ENCODE measurements around the gene MAT1A. TPM values are rescaled to one million over a fixed set of nuclear protein-coding genes. Genes with fewer than 3 reads are reported as not detected.

Gene MAT1A
- total RNA-seq, 1 experiment from 2014 or later, result not detected

GRCh38 chr10:80277567-80278250 is 11.7 kb downstream of the MAT1A start:
- Histone ChIP-seq H3K27me3 (replicated peaks) (no peaks in the 10 kb centered on the region), H3K4me3 (no peak overlapping the region), H3K36me3 (no peaks in the 10 kb centered on the region), H3K27ac (no peak overlapping the region), H3K9me3 (replicated peaks) (no peaks in the 10 kb centered on the region), H3K4me1 (replicated peaks) (no peaks in the 10 kb centered on the region)
- no peak for DNase-seq (ENCODE audit: low read depth in 1 of 2, low spot score in 2 of 2)

DNA sequence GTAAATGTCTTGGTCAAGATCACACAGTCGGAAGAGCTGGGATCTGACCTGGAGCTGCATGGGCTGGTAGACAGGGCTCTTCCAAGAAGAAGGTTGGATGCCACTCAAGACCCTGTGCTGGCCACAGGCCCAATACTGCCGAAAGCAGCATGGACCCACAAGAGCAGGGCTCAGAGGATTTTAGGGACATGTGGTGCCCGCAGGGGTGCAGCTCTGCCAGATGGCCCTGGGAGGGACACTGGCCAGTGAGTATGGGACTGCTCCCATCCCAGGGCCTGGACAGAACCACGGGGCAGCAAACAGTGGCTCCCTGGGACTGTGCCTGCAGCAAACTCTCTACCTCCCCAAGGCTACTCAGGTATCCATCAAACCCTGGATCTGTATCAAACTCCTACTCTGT is 12.4 kb downstream of the MAT1A start:
- DNase-seq (ENCODE audit: low read depth in 1 of 2, low spot score in 2 of 2), result no peak
- no peaks in the 10 kb centered on the region for H3K36me3 ChIP-seq

DNA sequence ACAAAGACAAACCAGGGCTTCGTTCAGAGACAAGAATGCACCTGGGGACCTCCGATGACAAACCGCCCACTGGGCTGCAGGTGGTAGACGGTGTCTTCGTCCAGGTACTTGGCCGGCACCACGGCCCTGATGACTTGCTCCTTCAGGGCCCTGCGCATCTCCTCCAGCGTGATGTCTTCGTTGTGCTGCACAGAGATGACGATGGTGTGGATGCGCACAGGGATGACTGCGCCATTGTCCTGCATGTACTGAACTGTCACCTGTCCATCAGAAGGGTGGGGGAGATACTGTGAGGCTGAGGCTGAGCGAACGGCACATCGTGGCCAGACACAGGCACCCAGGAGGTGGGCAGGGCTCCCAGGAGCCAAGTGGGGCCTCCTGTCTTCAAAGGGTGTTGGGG is 13.1 kb downstream of the MAT1A start:
- no peaks in the 10 kb centered on the region for H3K9me3 ChIP-seq (replicated peaks)
- no peak overlapping the region for H3K4me3 ChIP-seq
- no peak for DNase-seq (ENCODE audit: low read depth in 1 of 2, low spot score in 2 of 2)
- no peak overlapping the region for H3K27ac ChIP-seq
- no peaks in the 10 kb centered on the region for H3K27me3 ChIP-seq (replicated peaks)
- no peaks in the 10 kb centered on the region for H3K36me3 ChIP-seq
- H3K4me1 ChIP-seq (replicated peaks), result no peaks in the 10 kb centered on the region

More for the DNA sequence above, 12.4 kb downstream of the MAT1A start:
- H3K4me3 ChIP-seq, result no peak overlapping the region
- no peak overlapping the region for H3K27ac ChIP-seq
- no peaks in the 10 kb centered on the region for H3K27me3 ChIP-seq (replicated peaks)
- H3K9me3 ChIP-seq (replicated peaks), result no peaks in the 10 kb centered on the region
- no peaks in the 10 kb centered on the region for H3K4me1 ChIP-seq (replicated peaks)

DNA sequence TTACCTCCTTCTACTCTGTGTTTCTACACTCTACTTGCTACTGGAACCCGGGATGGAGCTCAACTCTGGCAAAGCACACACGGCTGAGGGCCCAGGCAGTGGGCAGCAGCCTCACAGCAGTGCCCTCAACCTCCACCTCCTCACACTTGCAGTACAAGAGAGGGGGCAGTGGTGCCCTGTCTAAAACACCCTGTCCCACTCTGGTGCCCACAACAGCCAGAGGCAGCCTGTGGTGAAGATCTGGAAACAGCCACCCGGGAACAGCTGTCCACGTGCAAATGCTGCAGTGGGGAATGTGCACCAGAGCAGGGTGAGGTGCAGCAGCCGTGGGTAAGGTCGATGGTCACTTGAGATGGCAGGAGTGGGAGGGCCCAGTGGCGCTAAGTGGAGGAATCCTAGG is 13.7 kb downstream of the MAT1A start:
- no peaks in the 10 kb centered on the region for H3K4me1 ChIP-seq (replicated peaks)
- H3K4me3 ChIP-seq, result no peak overlapping the region
- no peak overlapping the region for H3K27ac ChIP-seq
- no peak for DNase-seq (ENCODE audit: low read depth in 1 of 2, low spot score in 2 of 2)
- H3K36me3 ChIP-seq, result no peaks in the 10 kb centered on the region
- no peaks in the 10 kb centered on the region for H3K27me3 ChIP-seq (replicated peaks)
- H3K9me3 ChIP-seq (replicated peaks), result no peaks in the 10 kb centered on the region

- Histone ChIP-seq H3K4me3 (no peak overlapping the region), H3K4me1 (replicated peaks) (no peaks in the 10 kb centered on the region), H3K27me3 (replicated peaks) (no peaks in the 10 kb centered on the region), H3K27ac (no peak overlapping the region), H3K36me3 (no peaks in the 10 kb centered on the region), H3K9me3 (replicated peaks) (no peaks in the 10 kb centered on the region)
- DNase-seq (ENCODE audit: low read depth in 1 of 2, low spot score in 2 of 2), result no peak
Measured at GRCh38 chr10:80275135-80275498, 14.3 kb downstream of the MAT1A start.

DNA sequence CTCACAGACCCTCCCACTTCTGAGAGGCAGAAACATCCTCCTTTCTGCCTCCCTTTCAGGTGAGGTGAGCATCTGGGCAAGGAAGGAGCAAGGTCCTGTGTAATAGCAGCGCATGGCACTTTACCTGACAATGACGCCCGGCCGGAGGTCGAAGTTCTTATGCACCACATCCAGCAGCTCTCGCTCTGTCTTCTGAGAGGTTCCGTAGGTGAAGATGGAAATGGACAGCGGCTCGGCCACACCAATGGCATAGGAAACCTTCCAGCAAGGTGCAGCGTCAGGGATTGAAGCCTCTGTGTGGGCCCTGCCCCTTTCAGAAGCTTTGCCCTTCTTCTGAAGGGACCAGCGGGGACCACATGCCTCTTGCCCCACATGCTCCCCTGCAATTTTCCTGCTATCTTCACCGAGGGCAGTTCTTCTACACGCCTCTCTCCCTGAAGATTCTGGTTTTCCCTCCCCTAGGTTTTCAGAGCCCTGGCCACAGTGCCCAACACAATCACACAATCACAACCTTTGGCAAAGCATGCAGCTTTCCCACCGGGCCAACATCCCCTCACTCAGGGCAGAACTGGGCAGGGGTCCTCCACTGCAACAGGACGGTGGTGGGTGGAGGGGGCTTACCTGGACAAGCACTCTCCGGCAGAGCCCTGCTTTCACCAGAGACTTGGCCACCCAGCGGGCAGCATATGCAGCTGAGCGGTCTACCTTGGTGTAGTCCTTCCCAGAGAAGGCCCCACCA is 14.9 kb downstream of the MAT1A start:
- no peaks in the 10 kb centered on the region for H3K36me3 ChIP-seq
- no peaks in the 10 kb centered on the region for H3K27me3 ChIP-seq (replicated peaks)
- H3K4me1 ChIP-seq (replicated peaks), result no peaks in the 10 kb centered on the region
- H3K4me3 ChIP-seq, result no peak overlapping the region
- no peak overlapping the region for H3K27ac ChIP-seq
- no peak for DNase-seq (ENCODE audit: low read depth in 1 of 2, low spot score in 2 of 2)
- H3K9me3 ChIP-seq (replicated peaks), result no peaks in the 10 kb centered on the region

DNA sequence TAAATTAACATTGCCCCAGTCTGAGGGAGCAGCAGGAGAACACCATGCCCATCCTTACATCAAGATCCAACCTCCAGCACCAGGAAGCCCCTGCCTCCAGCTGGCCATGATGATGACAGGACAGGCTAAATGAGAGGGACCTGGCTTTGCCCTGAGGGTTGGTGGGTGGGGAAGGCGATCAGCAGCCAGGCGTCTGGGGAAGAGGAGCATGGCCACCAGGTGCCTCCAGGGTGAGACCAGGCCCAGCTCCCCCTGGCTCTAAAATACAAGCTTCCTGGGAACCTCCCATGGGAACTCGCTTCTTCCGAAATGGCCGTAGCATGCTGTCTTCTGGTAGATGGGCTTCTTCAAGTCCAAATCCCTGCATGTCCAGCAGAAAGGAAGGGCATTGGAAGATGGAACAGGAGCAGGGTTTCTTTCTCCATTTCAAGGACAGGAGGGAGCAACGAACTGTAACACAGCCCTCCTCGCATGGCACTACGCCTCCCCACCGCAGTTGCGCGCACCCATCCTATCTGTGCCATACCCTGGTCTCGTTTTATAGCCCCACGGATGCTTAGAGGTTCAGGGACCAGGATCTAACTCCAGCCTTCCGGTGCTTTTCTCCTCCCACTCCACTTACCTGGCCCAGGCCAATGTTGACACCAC is 15.8 kb downstream of the MAT1A start:
- H3K9me3 ChIP-seq (replicated peaks), result no peaks in the 10 kb centered on the region
- H3K27ac ChIP-seq, result no peak overlapping the region
- DNase-seq (ENCODE audit: low read depth in 1 of 2, low spot score in 2 of 2), result no peak

GRCh38 chr10:80272793-80273522 is 16.5 kb downstream of the MAT1A start:
- Histone ChIP-seq H3K9me3 (replicated peaks) (no peaks in the 10 kb centered on the region), H3K36me3 (no peaks in the 10 kb centered on the region), H3K27ac (no peak overlapping the region), H3K4me3 (no peak overlapping the region), H3K27me3 (replicated peaks) (no peaks in the 10 kb centered on the region), H3K4me1 (replicated peaks) (no peaks in the 10 kb centered on the region)
- DNase-seq (ENCODE audit: low read depth in 1 of 2, low spot score in 2 of 2), result no peak

More for the DNA sequence above, 15.8 kb downstream of the MAT1A start:
- Histone ChIP-seq H3K4me3 (no peak overlapping the region), H3K36me3 (no peaks in the 10 kb centered on the region), H3K27me3 (replicated peaks) (no peaks in the 10 kb centered on the region), H3K4me1 (replicated peaks) (no peaks in the 10 kb centered on the region)

GRCh38 chr10:80271416-80271815 is 18.0 kb downstream of the MAT1A start:
- H3K27ac ChIP-seq, result no peak overlapping the region
- DNase-seq (ENCODE audit: low read depth in 1 of 2, low spot score in 2 of 2), result no peak
- H3K4me1 ChIP-seq (replicated peaks), result no peaks in the 10 kb centered on the region
- H3K36me3 ChIP-seq, result no peaks in the 10 kb centered on the region
- H3K4me3 ChIP-seq, result no peak overlapping the region
- no peaks in the 10 kb centered on the region for H3K9me3 ChIP-seq (replicated peaks)
- no peaks in the 10 kb centered on the region for H3K27me3 ChIP-seq (replicated peaks)

- Histone ChIP-seq H3K27me3 (replicated peaks) (no peaks in the 10 kb centered on the region), H3K27ac (no peak overlapping the region), H3K9me3 (replicated peaks) (no peaks in the 10 kb centered on the region), H3K36me3 (no peaks in the 10 kb centered on the region), H3K4me3 (no peak overlapping the region), H3K4me1 (replicated peaks) (no peaks in the 10 kb centered on the region)
- DNase-seq (ENCODE audit: low read depth in 1 of 2, low spot score in 2 of 2), result no peak
Measured at GRCh38 chr10:80270887-80271286, 18.6 kb downstream of the MAT1A start.

DNA sequence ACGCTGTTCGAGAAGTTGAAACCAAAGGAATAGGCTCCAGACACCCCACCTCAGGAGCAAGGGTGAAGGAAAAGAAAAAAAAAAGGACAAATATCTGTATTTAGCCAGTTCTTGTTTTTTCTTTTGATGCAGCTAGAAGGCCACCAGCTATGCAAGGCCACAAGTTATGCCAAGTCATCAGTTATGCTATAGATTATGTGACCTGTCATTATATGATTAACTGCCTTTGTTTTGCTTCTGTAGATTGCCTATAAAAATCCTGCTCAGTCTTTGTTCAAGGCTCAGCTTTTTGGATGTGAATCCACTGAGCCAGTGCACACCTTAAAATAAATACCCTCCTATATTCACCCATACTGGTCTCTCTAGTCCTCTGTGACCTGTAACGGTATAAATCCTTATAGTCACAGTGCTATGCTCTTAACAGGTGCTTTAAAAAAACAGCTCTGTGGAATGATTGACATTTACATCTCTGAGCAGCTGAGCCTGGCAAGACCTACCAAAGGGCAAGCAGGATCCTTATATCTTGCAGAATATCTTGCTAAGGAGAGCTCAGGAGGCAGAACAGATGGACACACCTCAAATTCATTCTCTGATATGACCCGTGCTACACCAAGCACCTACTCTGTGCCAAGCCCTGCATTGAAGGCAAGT is 20.4 kb downstream of the MAT1A start:
- H3K4me1 ChIP-seq (replicated peaks), result no peaks in the 10 kb centered on the region
- no peaks in the 10 kb centered on the region for H3K27me3 ChIP-seq (replicated peaks)
- no peaks in the 10 kb centered on the region for H3K36me3 ChIP-seq
- no peak for DNase-seq (ENCODE audit: low read depth in 1 of 2, low spot score in 2 of 2)
- no peak overlapping the region for H3K27ac ChIP-seq
- no peak overlapping the region for H3K4me3 ChIP-seq
- H3K9me3 ChIP-seq (replicated peaks), result no peaks in the 10 kb centered on the region

DNA sequence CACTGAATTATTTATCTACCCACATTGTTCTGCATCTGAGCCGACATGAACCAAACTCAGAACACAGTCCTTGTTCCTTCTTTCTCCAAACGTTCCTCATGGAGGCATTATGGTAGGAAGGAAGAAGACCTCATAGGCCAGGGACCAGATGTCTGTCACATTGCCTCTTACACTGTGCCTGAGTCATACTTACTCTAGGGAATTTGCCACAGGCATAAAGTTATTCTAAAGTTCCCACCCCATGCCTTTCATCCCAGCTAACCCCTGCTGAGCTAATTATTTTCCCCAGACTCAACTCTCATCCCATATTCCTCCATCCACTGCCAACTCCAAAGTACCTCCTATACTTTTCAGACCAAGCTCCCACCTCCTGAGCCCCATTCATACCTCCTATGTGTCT is 21.2 kb downstream of the MAT1A start:
- Histone ChIP-seq H3K27me3 (replicated peaks) (no peaks in the 10 kb centered on the region), H3K27ac (no peak overlapping the region), H3K4me1 (replicated peaks) (no peaks in the 10 kb centered on the region), H3K36me3 (no peaks in the 10 kb centered on the region), H3K9me3 (replicated peaks) (no peaks in the 10 kb centered on the region), H3K4me3 (no peak overlapping the region)
- DNase-seq (ENCODE audit: low read depth in 1 of 2, low spot score in 2 of 2), result no peak

DNA sequence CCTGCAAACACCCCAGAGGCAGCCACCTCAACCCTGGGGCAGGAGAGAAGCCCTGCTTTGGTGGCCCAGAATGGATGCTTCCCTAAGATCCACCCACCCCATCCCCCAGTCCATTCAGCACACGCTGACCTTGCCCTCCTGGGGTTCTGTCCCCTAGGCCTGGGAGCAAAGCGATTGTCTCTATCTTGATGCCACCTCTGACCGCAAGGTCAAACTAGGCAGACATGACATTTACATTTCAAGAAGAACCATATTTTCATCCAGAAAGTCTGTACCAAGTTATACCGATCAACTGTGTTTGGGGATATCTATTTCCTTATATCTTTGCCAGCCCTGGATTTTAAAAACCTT is 23.0 kb downstream of the MAT1A start:
- peaks cover 3% of the 10 kb centered on the region; the same call in 1 of the 2 replicates for H3K27me3 ChIP-seq (replicated peaks)
- no peak overlapping the region for H3K4me3 ChIP-seq
- no peaks in the 10 kb centered on the region for H3K36me3 ChIP-seq
- no peaks in the 10 kb centered on the region for H3K4me1 ChIP-seq (replicated peaks)
- H3K27ac ChIP-seq, result no peak overlapping the region
- DNase-seq (ENCODE audit: low read depth in 1 of 2, low spot score in 2 of 2), result no peak
- no peaks in the 10 kb centered on the region for H3K9me3 ChIP-seq (replicated peaks)
